Ascending aorta (tissue), 2 donors: ENCODE data around the gene IQCF6. TPM values are rescaled to one million over a fixed set of nuclear protein-coding genes. Genes with fewer than 3 reads are reported as not detected.
"Not testable (repeated sequence)": the region's sequence is repeated elsewhere in the genome, so short reads cannot be mapped to it uniquely, and the experiment has no call there.

Experiments used
- DNase-seq, 2 donors: peaks; one replicate each; pipeline ENCODE4 v3.0.0-alpha.2; 2019; ENCODE audit warnings: low spot score in 2 of 2
- H3K27ac ChIP-seq, 2 donors: fragments of 200-600 bp; sonication (generic); one replicate each; pipeline ENCODE4 v1.5.1; 2016 to 2017; ENCODE audit warnings: mild to moderate bottlenecking in 1 of 2
- H3K27me3 ChIP-seq: fragments of 200-600 bp; sonication (generic); one replicate; pipeline ENCODE4 v1.5.1; 2017
- H3K36me3 ChIP-seq, 2 donors: fragments of 200-600 bp; sonication (generic); one replicate each; pipeline ENCODE4 v1.5.1; 2016
- H3K4me1 ChIP-seq, 2 donors: fragments of 200-600 bp; sonication (generic); one replicate each; pipeline ENCODE4 v1.5.1; 2016 to 2017; ENCODE audit warnings: mild to moderate bottlenecking in 1 of 2
- H3K4me3 ChIP-seq, 2 donors: fragments of 200-600 bp; sonication (generic); one replicate each; pipeline ENCODE4 v1.5.1; 2016 to 2017; ENCODE audit warnings: mild to moderate bottlenecking in 1 of 2
- H3K9me3 ChIP-seq, 2 donors: fragments of 200-600 bp; sonication (generic); one replicate each; pipeline ENCODE4 v1.5.1; 2016
- CTCF ChIP-seq, 3 experiments: fragments of 200-600 bp in 2 of 3; fragments of 450-650 bp in 1 of 3; sonication (generic) in 2 of 3; IDR thresholded peaks; one replicate each; pipeline ENCODE4 v1.5.1; 2016 to 2019; ENCODE audit warnings: antibody characterized with exemption in 3 of 3, mild to moderate bottlenecking in 1 of 3, moderate library complexity in 1 of 3
- intact Hi-C: fragments of 100-400 bp; cut with DNase I; formaldehyde crosslinking; loops from one replicate; pipeline ENCODE4 v1.15.1; 2023
- total RNA-seq: library from RNA; depleted of rRNA; stranded (reverse); fragments of >200 nt; gene quantifications from one replicate; pipeline ENCODE4 v1.1.0, GENCODE V29; 2016

IQCF6 gene
- total RNA-seq, 1 donor from 2014 or later: not detected

- intact Hi-C loops: no loop called here
- Histone ChIP-seq H3K4me3 (no peak overlapping the region), H3K9me3 (no peaks in the 10 kb centered on the region), H3K4me1 (no peaks in the 10 kb centered on the region), H3K27ac (no peak overlapping the region), H3K27me3 (no peaks in the 10 kb centered on the region), H3K36me3 (no peaks in the 10 kb centered on the region)
- no peak for TF ChIP-seq CTCF (IDR thresholded peaks at IDR 0.05)
- no peak for DNase-seq
Observed at GRCh38 chr3:51747840-51748239, 31.2 kb downstream of the IQCF6 start.

- H3K4me3 ChIP-seq, H3K9me3 ChIP-seq, DNase-seq, intact Hi-C loops, H3K36me3 ChIP-seq, H3K4me1 ChIP-seq, H3K27ac ChIP-seq, H3K27me3 ChIP-seq: not testable (repeated sequence)
Observed at GRCh38 chr3:51742978-51743377, 36.1 kb downstream of the IQCF6 start.

GRCh38 chr3:51742320-51742719, 36.7 kb downstream of the IQCF6 start:
- DNase-seq, H3K9me3 ChIP-seq, H3K27ac ChIP-seq, H3K4me1 ChIP-seq, H3K4me3 ChIP-seq, H3K36me3 ChIP-seq, H3K27me3 ChIP-seq, intact Hi-C loops: not testable (repeated sequence)

GRCh38 chr3:51739110-51739509, 39.9 kb downstream of the IQCF6 start:
- Histone ChIP-seq H3K4me1 (no peaks in the 10 kb centered on the region), H3K9me3 (no peaks in the 10 kb centered on the region), H3K36me3 (no peaks in the 10 kb centered on the region), H3K27ac (no peak overlapping the region), H3K4me3 (no peak overlapping the region), H3K27me3 (no peaks in the 10 kb centered on the region)
- no peak for DNase-seq
- intact Hi-C loops: no loop called here
- no peak for TF ChIP-seq CTCF (IDR thresholded peaks at IDR 0.05)

- Histone ChIP-seq H3K27me3 (no peaks in the 10 kb centered on the region), H3K9me3 (no peaks in the 10 kb centered on the region), H3K27ac (no peak overlapping the region), H3K36me3 (no peaks in the 10 kb centered on the region), H3K4me3 (no peak overlapping the region), H3K4me1 (no peaks in the 10 kb centered on the region)
- no peak for DNase-seq
- intact Hi-C loops: no loop called here
- TF ChIP-seq CTCF (IDR thresholded peaks at IDR 0.05): no peak
Observed at GRCh38 chr3:51735950-51736349, 43.1 kb downstream of the IQCF6 start.

- no peaks in the 10 kb centered on the region for H3K4me1 ChIP-seq
- DNase-seq: no peak
- no peak for TF ChIP-seq CTCF (IDR thresholded peaks at IDR 0.05)
- H3K36me3 ChIP-seq: no peaks in the 10 kb centered on the region
- no peaks in the 10 kb centered on the region for H3K9me3 ChIP-seq
- no peak overlapping the region for H3K4me3 ChIP-seq
- intact Hi-C loops: no loop called here
- no peak overlapping the region for H3K27ac ChIP-seq
- no peaks in the 10 kb centered on the region for H3K27me3 ChIP-seq
Observed at GRCh38 chr3:51735039-51735438, 44.0 kb downstream of the IQCF6 start.

GRCh38 chr3:51734572-51734907, 44.5 kb downstream of the IQCF6 start:
- Histone ChIP-seq H3K27me3 (no peaks in the 10 kb centered on the region), H3K4me1 (no peaks in the 10 kb centered on the region), H3K36me3 (no peaks in the 10 kb centered on the region), H3K27ac (no peak overlapping the region), H3K9me3 (no peaks in the 10 kb centered on the region), H3K4me3 (no peak overlapping the region)
- no peak for DNase-seq
- intact Hi-C loops: no loop called here
- no peak for TF ChIP-seq CTCF (IDR thresholded peaks at IDR 0.05)
